DND-41 (cell line): Measurements from ENCODE around the gene NUAK1.

Experiments
- ATAC-seq: fragments of 200-7000 bp; cut with Tn5 transposase; 3 replicates; pipeline ENCODE4 v1.9.1; 2021; ENCODE audit warnings: low read depth; ENCODE audit not compliant: insufficient read depth
- DNase-seq: peaks from one replicate; pipeline ENCODE4 v3.0.0-alpha.2; 2020
- H2AFZ ChIP-seq: 2 replicates; pipeline ENCODE4 v1.6.0; 2012; ENCODE audit warnings: low read depth, low read length
- H3K27ac ChIP-seq: 2 replicates; pipeline ENCODE4 v1.5.1; 2012; ENCODE audit warnings: low read length, inconsistent platforms
- H3K27me3 ChIP-seq: fragments of 200-600 bp; sonication (generic); 2 replicates; pipeline ENCODE4 v1.6.0; 2012; ENCODE audit warnings: low read length, mild to moderate bottlenecking, inconsistent platforms; ENCODE audit not compliant: insufficient read depth, poor library complexity
- H3K36me3 ChIP-seq: 2 replicates; pipeline ENCODE4 v1.5.1; 2012; ENCODE audit warnings: low read length, inconsistent platforms; ENCODE audit not compliant: insufficient read depth
- H3K4me1 ChIP-seq: 2 replicates; pipeline ENCODE4 v1.5.1; 2012; ENCODE audit warnings: mild to moderate bottlenecking, low read length; ENCODE audit not compliant: insufficient read depth
- H3K4me2 ChIP-seq: 2 replicates; pipeline ENCODE4 v1.6.0; 2012; ENCODE audit warnings: mild to moderate bottlenecking, moderate library complexity, low read length, inconsistent platforms; ENCODE audit not compliant: insufficient read depth
- H3K4me3 ChIP-seq, 2 experiments: fragments of 200-600 bp in 1 of 2; shearing (Covaris generic) in 1 of 2; 2 replicates each; pipeline ENCODE4 v1.5.1; 2012 to 2016; ENCODE audit warnings: inconsistent platforms in 2 of 2, low read length in 2 of 2, mild to moderate bottlenecking in 2 of 2, low read depth in 1 of 2, moderate library complexity in 1 of 2
- H3K79me2 ChIP-seq: 2 replicates; pipeline ENCODE4 v1.6.0; 2012; ENCODE audit warnings: low read length, inconsistent platforms; ENCODE audit not compliant: insufficient read depth
- H3K9ac ChIP-seq: 2 replicates; pipeline ENCODE4 v1.6.0; 2012; ENCODE audit warnings: low read depth, mild to moderate bottlenecking, inconsistent platforms, low read length, moderate library complexity
- H3K9me3 ChIP-seq: 2 replicates; pipeline ENCODE4 v1.5.1; 2012; ENCODE audit warnings: low read length, moderate library complexity, mild to moderate bottlenecking, inconsistent platforms; ENCODE audit not compliant: insufficient read depth, severe bottlenecking
- H4K20me1 ChIP-seq: 2 replicates; pipeline ENCODE4 v1.6.0; 2012; ENCODE audit warnings: low read length; ENCODE audit not compliant: insufficient read depth
- EZH2 ChIP-seq: IDR thresholded peaks from 3 replicates; pipeline ENCODE4 v1.6.1; 2012; ENCODE audit warnings: borderline replicate concordance, low read depth, mild to moderate bottlenecking, moderate library complexity, low read length, inconsistent platforms; ENCODE audit not compliant: severe bottlenecking
- TF ChIP-seq, protein P1 (sequence below): IDR thresholded peaks from 2 replicates; pipeline ENCODE4 v1.5.1; 2012; ENCODE audit warnings: borderline replicate concordance, low read length, moderate library complexity, mild to moderate bottlenecking; ENCODE audit not compliant: poor library complexity, severe bottlenecking; ENCODE audit errors: extremely low read depth

NUAK1 gene

DNA sequence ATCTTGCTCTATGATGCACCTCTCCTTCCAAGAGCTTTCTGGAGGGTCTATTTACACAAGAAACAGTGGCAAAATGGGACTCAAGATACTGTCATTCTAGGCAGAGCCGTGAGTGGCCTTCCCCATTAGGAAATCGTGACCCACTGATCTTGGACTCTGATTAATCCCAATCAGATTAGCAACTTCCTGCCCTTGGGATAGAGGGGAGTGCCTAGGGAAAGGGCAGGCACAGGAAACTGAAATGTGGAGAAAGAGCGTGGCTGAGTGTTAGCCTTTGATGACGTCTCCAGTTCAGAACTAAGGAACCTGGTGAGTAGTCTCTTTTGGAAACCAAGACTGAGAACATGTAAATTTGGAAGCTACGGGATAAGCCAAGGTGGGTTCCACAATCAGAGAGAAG, 76.1 kb downstream of the NUAK1 start:
- Histone ChIP-seq H3K27me3 (peaks cover 5% of the 10 kb centered on the region), H3K79me2 (no peaks in the 10 kb centered on the region), H3K9ac (no peak overlapping the region), H3K4me2 (no peak overlapping the region), H3K4me1 (no peaks in the 10 kb centered on the region), H2AFZ (no peak overlapping the region), H3K36me3 (no peaks in the 10 kb centered on the region), H3K4me3 (no peak overlapping the region), H4K20me1 (no peaks in the 10 kb centered on the region), H3K27ac (no peak overlapping the region), H3K9me3 (no peaks in the 10 kb centered on the region)
- TF ChIP-seq, protein P1, sequence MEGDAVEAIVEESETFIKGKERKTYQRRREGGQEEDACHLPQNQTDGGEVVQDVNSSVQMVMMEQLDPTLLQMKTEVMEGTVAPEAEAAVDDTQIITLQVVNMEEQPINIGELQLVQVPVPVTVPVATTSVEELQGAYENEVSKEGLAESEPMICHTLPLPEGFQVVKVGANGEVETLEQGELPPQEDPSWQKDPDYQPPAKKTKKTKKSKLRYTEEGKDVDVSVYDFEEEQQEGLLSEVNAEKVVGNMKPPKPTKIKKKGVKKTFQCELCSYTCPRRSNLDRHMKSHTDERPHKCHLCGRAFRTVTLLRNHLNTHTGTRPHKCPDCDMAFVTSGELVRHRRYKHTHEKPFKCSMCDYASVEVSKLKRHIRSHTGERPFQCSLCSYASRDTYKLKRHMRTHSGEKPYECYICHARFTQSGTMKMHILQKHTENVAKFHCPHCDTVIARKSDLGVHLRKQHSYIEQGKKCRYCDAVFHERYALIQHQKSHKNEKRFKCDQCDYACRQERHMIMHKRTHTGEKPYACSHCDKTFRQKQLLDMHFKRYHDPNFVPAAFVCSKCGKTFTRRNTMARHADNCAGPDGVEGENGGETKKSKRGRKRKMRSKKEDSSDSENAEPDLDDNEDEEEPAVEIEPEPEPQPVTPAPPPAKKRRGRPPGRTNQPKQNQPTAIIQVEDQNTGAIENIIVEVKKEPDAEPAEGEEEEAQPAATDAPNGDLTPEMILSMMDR: no peak
- no peak for TF ChIP-seq EZH2
- DNase-seq (no peak), ATAC-seq (no peak)

DNA sequence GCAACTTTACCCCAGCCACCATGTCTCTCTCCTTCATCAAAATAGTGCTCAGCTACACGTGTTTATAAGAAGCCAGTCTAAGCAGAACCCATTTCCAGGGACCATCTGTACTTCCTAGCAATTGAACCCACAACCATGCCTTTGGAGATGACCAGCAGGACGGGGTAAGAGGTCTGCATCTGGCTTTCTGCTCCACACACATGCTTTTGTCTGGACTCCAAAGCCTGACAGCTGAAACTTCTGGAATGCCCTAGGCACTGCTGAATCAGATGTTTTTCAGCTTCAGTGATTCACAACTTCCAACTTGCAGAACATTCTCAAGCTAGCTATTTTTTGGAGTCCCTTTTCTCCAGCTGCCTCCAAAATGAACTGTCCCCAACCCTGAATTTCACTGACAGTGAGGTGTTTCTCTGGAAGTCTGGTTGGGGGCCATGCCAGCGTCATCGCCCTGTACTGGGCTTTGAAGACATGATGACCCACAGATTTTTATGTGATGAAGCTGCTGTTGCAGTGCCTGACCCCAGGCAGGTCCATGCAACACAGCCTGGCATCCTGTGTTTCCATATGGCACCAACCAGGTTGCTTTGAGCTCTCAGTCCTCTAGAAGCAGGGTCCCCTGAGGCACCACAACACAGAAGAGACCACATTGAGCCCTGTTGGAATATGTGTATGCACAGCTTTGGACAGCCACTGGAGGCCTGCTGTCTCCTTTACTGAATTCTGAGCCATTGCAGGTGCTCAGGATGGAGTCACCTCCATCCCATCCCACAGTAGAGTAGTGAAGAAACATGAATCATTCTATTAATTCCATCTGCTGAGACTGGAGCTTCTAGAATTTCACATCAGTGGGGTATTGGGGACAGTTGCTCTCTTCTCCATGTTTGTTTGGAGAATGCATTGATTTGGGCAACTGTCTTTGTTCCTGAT, 80.2 kb downstream of the NUAK1 start:
- peaks cover 5% of the 10 kb centered on the region for H3K27me3 ChIP-seq
- H3K9ac ChIP-seq: no peak overlapping the region
- TF ChIP-seq, protein P1: no peak
- TF ChIP-seq EZH2: no peak
- H3K36me3 ChIP-seq: no peaks in the 10 kb centered on the region
- no peak for ATAC-seq
- no peaks in the 10 kb centered on the region for H3K9me3 ChIP-seq
- no peaks in the 10 kb centered on the region for H4K20me1 ChIP-seq
- H2AFZ ChIP-seq: no peak overlapping the region
- H3K4me3 ChIP-seq: no peak overlapping the region
- H3K79me2 ChIP-seq: no peaks in the 10 kb centered on the region
- no peak overlapping the region for H3K27ac ChIP-seq
- no peak overlapping the region for H3K4me2 ChIP-seq
- no peaks in the 10 kb centered on the region for H3K4me1 ChIP-seq
- DNase-seq: no peak

DNA sequence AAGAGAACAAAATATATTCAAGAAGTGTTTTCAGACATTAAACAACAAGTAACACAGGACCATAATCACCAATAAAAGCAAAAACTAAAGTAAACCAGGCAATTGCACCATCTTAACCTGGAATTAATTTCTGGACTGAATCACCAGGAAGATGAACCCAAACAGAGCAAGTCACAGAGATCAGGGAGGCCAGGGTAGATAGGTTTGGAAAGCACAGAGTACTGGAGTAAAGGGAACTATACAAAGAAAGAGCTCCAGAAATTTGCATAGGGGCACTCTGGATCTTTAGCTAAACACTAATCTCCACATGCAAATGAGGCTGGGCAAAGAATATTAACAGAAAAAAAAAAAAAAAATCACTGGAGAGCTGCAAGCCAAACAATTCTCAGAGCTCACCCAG, 84.7 kb downstream of the NUAK1 start:
- no peak overlapping the region for H2AFZ ChIP-seq
- H4K20me1 ChIP-seq: no peaks in the 10 kb centered on the region
- H3K4me2 ChIP-seq: no peak overlapping the region
- H3K4me3 ChIP-seq: no peak overlapping the region
- no peak overlapping the region for H3K9ac ChIP-seq
- no peaks in the 10 kb centered on the region for H3K4me1 ChIP-seq
- H3K27me3 ChIP-seq: peaks cover 8% of the 10 kb centered on the region
- DNase-seq: no peak
- TF ChIP-seq, protein P1: no peak
- TF ChIP-seq EZH2: no peak
- no peaks in the 10 kb centered on the region for H3K79me2 ChIP-seq
- H3K9me3 ChIP-seq: no peaks in the 10 kb centered on the region
- H3K36me3 ChIP-seq: no peaks in the 10 kb centered on the region
- no peak overlapping the region for H3K27ac ChIP-seq
- ATAC-seq: no peak
